Hepatocyte (in vitro differentiated cells): ENCODE results near the gene BEND4. TPM values are rescaled to one million over a fixed set of nuclear protein-coding genes. Genes with fewer than 3 reads are reported as not detected.

Experiments used
- DNase-seq: peaks from one replicate; pipeline ENCODE4 v3.0.0-alpha.2; 2016; ENCODE audit warnings: low spot score
- H2AFZ ChIP-seq: fragments of 200-600 bp; sonication (generic); 2 replicates; pipeline ENCODE4 v1.6.0; 2016; ENCODE audit warnings: antibody characterized with exemption, mild to moderate bottlenecking
- H3K27ac ChIP-seq: fragments of 200-600 bp; sonication (generic); 2 replicates; pipeline ENCODE4 v1.5.1; 2016; ENCODE audit warnings: mild to moderate bottlenecking
- H3K27me3 ChIP-seq: fragments of 200-600 bp; sonication (generic); 2 replicates; pipeline ENCODE4 v1.6.1; 2016
- H3K36me3 ChIP-seq: fragments of 200-600 bp; sonication (generic); replicated peaks from 2 replicates; pipeline ENCODE4 v1.5.1; 2016; ENCODE audit warnings: low read depth; ENCODE audit not compliant: insufficient read depth
- H3K4me1 ChIP-seq: fragments of 200-600 bp; sonication (generic); 2 replicates; pipeline ENCODE4 v1.5.1; 2016; ENCODE audit warnings: mild to moderate bottlenecking, moderate library complexity; ENCODE audit not compliant: insufficient read depth
- H3K4me2 ChIP-seq: fragments of 200-600 bp; sonication (generic); 2 replicates; pipeline ENCODE4 v1.6.0; 2016
- H3K4me3 ChIP-seq: fragments of 200-600 bp; sonication (generic); 2 replicates; pipeline ENCODE4 v1.5.1; 2016; ENCODE audit warnings: mild to moderate bottlenecking
- H3K79me2 ChIP-seq: fragments of 200-600 bp; sonication (generic); 2 replicates; pipeline ENCODE4 v1.6.0; 2017; ENCODE audit warnings: mild to moderate bottlenecking
- H3K9me2 ChIP-seq: fragments of 200-600 bp; sonication (generic); replicated peaks from 2 replicates; pipeline ENCODE4 v1.6.0; 2017; ENCODE audit warnings: mild to moderate bottlenecking; ENCODE audit not compliant: insufficient read depth
- H3K9me3 ChIP-seq: fragments of 200-600 bp; sonication (generic); 2 replicates; pipeline ENCODE4 v1.5.1; 2016; ENCODE audit warnings: low read depth, mild to moderate bottlenecking
- H4K20me1 ChIP-seq: fragments of 200-600 bp; sonication (generic); 2 replicates; pipeline ENCODE4 v1.6.0; 2016; ENCODE audit warnings: mild to moderate bottlenecking; ENCODE audit not compliant: insufficient read depth, poor library complexity, severe bottlenecking
- CTCF ChIP-seq: fragments of 200-600 bp; sonication (generic); IDR thresholded peaks from 2 replicates; pipeline ENCODE4 v1.5.1; 2016; ENCODE audit warnings: antibody characterized with exemption, mild to moderate bottlenecking; ENCODE audit not compliant: poor library complexity
- EZH2 ChIP-seq: fragments of 200-600 bp; sonication (generic); IDR thresholded peaks from 2 replicates; pipeline ENCODE4 v1.6.1; 2016; ENCODE audit warnings: antibody characterized with exemption, mild to moderate bottlenecking, borderline replicate concordance
- EZH2phosphoT487 ChIP-seq: fragments of 200-600 bp; sonication (generic); IDR thresholded peaks from one replicate; pipeline ENCODE4 v1.6.1; 2018; ENCODE audit warnings: antibody characterized with exemption, mild to moderate bottlenecking, low read depth, moderate library complexity; ENCODE audit not compliant: unreplicated experiment, severe bottlenecking
- WGBS: methylation state at CpG from one replicate; pipeline ENCODE4 v1.1.6; 2016; ENCODE audit warnings: low lambda C conversion rate; ENCODE audit errors: missing lambda C conversion rate; 5-methylcytosine and 5-hydroxymethylcytosine counted together
- polyA plus RNA-seq: library from polyadenylated mRNA; unstranded; fragments of >200 nt; fragmentation: Nextera tagmentation; extraction: Ambion mirVana; gene quantifications from 2 replicates; pipeline ENCODE4 v1.2.1, GENCODE V29; 2016
- total RNA-seq: library from RNA; depleted of rRNA; stranded (reverse); fragments of >200 nt; gene quantifications from 2 replicates; pipeline ENCODE4 v1.2.3, GENCODE V29; 2014

The BEND4 gene
- total and polyA plus RNA-seq, 2 experiments from 2014 or later, result 0.06 to 0.10 TPM

GRCh38 chr4:42148425-42148824 is 4.0 kb downstream of the BEND4 start:
- Histone ChIP-seq H3K4me2 (no peak overlapping the region), H3K27me3 (peaks cover 65% of the 10 kb centered on the region), H4K20me1 (no peaks in the 10 kb centered on the region), H3K4me1 (no peaks in the 10 kb centered on the region), H3K36me3 (no peaks in the 10 kb centered on the region), H3K9me2 (no peaks in the 10 kb centered on the region), H3K79me2 (no peaks in the 10 kb centered on the region), H2AFZ (no peak overlapping the region), H3K9me3 (no peaks in the 10 kb centered on the region), H3K4me3 (no peak overlapping the region), H3K27ac (no peak overlapping the region)
- TF ChIP-seq CTCF, result no peak
- TF ChIP-seq EZH2, result no peak
- no peak for TF ChIP-seq EZH2phosphoT487
- 89% methylated on average over 1 of the region's 1 CpG for WGBS
- DNase-seq, result no peak

GRCh38 chr4:42144028-42144427 is 8.4 kb downstream of the BEND4 start:
- no peak overlapping the region for H2AFZ ChIP-seq
- no peak for DNase-seq
- H3K36me3 ChIP-seq, result no peaks in the 10 kb centered on the region
- no peak overlapping the region for H3K4me2 ChIP-seq
- no peaks in the 10 kb centered on the region for H3K9me2 ChIP-seq
- TF ChIP-seq EZH2, result no peak
- TF ChIP-seq EZH2phosphoT487, result no peak
- TF ChIP-seq CTCF, result no peak
- 84% methylated on average over 7 of the region's 7 CpGs for WGBS
- no peak overlapping the region for H3K4me3 ChIP-seq
- no peaks in the 10 kb centered on the region for H3K9me3 ChIP-seq
- no peak overlapping the region for H3K27ac ChIP-seq
- H4K20me1 ChIP-seq, result no peaks in the 10 kb centered on the region
- H3K79me2 ChIP-seq, result no peaks in the 10 kb centered on the region
- no peaks in the 10 kb centered on the region for H3K4me1 ChIP-seq
- H3K27me3 ChIP-seq, result peaks cover 21% of the 10 kb centered on the region

GRCh38 chr4:42142591-42142990 is 9.9 kb downstream of the BEND4 start:
- no peaks in the 10 kb centered on the region for H3K79me2 ChIP-seq
- no peaks in the 10 kb centered on the region for H3K9me2 ChIP-seq

More at GRCh38 chr4:42142591-42142990, 9.9 kb downstream of the BEND4 start:
- H3K9me3 ChIP-seq, result no peaks in the 10 kb centered on the region
- no peaks in the 10 kb centered on the region for H3K4me1 ChIP-seq
- H3K36me3 ChIP-seq, result no peaks in the 10 kb centered on the region
- TF ChIP-seq EZH2phosphoT487 (no peak), EZH2 (no peak), CTCF (no peak)
- H3K4me3 ChIP-seq, result no peak overlapping the region
- no peaks in the 10 kb centered on the region for H4K20me1 ChIP-seq
- 81% methylated on average over 4 of the region's 4 CpGs for WGBS
- no peak overlapping the region for H3K27ac ChIP-seq
- no peak for DNase-seq
- H3K27me3 ChIP-seq, result peaks cover 13% of the 10 kb centered on the region
- H2AFZ ChIP-seq, result no peak overlapping the region
- H3K4me2 ChIP-seq, result no peak overlapping the region
